Stimulated activated CD8-positive, alpha-beta memory T cell treated with anti-CD3 and anti-CD28 coated beads, Interleukin-12 subunit alpha, Interleukin-12 subunit beta, amount 100 ng/mL, for 24 hours (primary cell): ENCODE results near the gene OR2T4.

Experiments used
- DNase-seq: peaks from one replicate; pipeline ENCODE4 v3.0.0-alpha.2; 2020; ENCODE audit errors: extremely low read depth

The OR2T4 gene, protein sequence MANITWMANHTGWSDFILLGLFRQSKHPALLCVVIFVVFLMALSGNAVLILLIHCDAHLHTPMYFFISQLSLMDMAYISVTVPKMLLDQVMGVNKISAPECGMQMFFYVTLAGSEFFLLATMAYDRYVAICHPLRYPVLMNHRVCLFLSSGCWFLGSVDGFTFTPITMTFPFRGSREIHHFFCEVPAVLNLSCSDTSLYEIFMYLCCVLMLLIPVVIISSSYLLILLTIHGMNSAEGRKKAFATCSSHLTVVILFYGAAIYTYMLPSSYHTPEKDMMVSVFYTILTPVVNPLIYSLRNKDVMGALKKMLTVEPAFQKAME

DNA sequence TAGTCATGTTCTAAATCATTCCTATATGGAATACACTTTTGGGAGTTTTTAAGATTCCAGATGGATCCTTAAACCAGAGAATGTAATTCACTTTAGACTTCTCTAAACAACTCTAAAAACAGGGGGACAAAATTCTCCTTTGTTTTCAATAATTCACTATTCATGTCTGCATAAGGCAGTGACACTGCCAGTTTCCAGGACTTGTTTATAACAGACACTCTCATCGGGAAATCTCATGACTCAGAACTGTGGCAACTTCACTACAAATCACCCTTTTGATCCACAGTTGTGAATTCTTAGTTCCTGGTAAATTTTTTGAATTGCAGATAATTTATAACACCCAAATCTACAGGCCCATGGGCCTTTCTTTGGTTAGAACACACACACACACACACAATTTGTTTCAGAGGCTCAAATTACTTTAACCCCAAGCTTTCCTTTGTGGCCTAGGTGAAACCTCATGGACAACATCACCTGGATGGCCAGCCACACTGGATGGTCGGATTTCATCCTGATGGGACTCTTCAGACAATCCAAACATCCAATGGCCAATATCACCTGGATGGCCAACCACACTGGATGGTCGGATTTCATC, at the start of gene OR2T4:
Gene OR2T4, plus strand, starts transcription at position 545 of the 595 bp plus-strand sequence. Its CDS starts 0 bp downstream, at position 545.
- DNase-seq, result no peak

DNA sequence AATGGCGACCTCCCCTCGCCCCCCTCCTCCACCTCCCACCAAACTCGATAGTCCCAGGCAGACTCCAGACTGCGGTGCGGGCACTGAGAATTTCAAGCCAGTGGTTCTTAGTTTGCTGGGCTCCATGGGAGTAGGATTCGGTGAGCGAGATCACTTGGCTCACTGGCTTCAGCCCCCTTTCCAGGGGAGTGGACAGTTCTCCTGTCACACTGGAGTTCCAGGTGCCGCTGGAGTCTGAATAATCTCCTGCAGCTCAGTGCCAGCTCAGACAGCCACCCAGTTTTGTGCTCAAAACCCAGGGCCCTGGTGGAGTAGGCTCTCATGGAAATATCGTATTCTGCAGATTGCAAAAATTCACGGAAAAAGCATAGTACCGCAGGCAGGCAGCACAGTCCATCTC, 44.7 kb upstream of the OR2T4 start:
- no peak for DNase-seq

DNA sequence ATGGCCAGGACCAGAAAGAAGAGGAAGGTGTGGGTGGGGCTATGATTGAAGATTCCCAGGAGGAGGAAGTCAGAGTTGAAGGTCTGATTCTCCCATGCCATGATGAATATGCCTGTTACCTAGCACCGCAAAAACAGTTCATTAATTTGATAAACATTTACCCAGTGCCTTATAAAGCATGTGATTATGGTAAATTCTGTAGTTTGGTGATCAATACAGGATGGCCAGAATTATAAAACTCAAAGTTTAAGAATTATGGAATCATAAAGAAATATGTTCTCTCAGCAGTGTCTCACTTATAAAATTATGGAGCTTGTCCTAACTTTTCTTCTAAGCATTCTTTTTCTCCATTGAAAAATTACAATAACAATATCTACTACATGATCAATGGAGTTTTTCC, 37.0 kb upstream of the OR2T4 start, which contains the start of gene OR2M7:
Gene OR2M7, minus strand, starts transcription at position 101 of the 400 bp plus-strand sequence. Its CDS starts 0 bp downstream, at position 101.
- DNase-seq, result no peak

DNA sequence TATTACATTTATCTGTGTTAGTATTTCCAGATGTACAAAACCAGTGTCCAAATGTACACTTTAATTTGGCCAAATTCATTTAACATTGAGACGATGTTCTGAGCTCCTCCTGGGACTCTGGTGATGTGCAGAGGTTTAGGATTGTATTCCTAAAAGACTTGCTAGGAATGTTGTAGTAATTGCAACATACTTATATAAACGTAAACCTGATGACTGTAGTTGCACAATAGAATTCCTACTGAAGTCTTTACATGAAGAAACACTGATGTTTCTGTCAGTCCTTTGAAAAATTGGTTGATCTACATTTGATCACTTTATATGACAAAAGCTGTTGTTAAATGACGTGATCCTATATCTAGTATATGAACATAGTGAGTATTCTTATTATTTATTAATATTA, 18.0 kb upstream of the OR2T4 start:
- DNase-seq, result no peak

DNA sequence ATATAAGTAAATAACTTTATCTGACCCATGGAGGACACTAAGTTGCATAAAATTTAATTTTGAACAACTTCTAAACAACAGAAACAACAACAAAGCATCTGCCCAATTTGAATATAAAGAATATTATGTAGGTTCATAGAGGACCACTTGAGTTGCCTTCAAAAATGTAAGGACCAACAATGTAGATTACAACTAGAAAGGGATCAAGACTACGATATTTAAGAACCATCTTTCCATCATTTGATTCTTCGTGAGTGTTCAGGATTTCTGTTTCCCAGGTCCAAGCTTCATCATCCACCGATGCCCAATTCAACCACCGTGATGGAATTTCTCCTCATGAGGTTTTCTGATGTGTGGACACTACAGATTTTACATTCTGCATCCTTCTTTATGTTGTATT, 13.0 kb upstream of the OR2T4 start, which contains the start of gene OR14C36:
Gene OR14C36, plus strand, starts transcription at position 301 of the 400 bp plus-strand sequence. Its CDS starts 0 bp downstream, at position 301.
- no peak for DNase-seq

DNA sequence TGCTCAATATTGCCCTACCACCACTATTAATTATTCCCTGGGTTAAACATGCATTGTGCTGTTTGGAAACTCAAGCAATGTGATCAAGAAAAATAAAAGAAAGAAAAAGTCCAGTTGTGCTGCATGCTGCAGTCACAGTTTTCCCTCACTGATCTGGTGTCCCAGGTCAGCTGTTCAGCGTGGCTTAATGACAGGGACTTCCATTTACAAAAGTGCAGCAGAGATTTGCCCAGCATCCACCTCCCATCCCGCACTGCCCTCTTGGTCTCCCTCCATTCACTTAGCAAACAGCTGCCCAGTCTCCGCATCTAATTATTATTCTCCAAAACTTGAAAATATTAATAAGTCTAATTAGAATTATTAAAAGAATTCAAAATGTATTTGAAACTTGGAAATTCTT, 2.0 kb upstream of the OR2T4 start:
- DNase-seq, result no peak

DNA sequence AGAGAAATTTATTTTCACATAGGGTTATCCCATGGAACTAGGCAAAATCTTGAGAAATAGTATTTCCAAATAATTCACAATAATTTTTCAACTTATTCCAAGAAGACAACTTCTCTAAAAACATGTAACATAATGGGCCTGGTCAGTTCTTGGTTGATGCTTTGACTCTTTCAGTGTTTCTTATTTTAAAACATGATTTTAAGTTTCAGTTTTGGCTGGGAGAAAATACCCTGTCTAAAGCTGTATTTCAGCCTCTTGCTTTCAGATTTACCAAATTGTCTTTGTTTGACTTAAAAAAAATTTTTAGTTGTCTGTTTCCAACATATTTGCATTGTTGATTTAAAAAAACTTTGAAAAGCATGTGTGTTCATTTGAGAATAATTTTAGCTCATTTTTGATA, 5.1 kb downstream of the OR2T4 start:
- no peak for DNase-seq

DNA sequence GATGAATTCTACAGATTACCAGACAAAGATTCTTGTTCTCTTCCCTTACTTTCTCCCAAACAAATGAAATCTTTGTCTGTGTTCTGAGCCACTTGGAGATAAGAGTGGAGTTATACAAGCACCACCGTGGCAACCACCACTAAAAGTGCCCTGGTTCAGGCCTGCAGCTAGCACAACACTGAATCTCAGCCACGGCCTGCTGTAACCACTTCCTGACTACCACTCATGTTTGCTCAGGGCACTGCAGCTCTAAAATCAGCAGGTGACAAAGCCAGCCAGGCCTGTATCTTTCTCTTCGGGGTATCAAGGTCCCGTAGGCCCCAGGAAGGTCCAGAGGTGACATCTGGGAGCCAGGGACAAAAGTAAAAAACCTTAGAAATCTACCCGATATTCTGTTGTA, 10.9 kb downstream of the OR2T4 start:
- DNase-seq, result no peak

DNA sequence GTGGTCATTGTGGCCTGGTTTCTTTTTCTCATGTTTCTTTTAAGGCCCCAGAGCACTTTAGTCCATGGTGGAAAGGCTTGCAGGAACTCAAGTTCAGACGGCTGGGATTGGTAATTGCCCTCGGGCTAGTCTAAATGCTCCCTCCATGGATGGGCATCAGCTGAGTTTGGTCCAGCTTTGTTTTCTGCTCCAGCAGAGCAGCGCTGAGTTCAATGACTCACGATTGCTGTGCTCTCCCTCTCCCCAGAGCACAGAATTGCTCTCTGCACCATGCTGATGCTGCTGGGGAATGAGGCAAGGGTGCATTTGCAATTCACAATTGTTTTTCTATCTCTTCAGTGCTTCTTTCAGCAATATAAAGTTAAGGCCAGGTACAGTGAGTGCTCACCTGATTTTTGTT, 12.3 kb downstream of the OR2T4 start:
- DNase-seq, result no peak

DNA sequence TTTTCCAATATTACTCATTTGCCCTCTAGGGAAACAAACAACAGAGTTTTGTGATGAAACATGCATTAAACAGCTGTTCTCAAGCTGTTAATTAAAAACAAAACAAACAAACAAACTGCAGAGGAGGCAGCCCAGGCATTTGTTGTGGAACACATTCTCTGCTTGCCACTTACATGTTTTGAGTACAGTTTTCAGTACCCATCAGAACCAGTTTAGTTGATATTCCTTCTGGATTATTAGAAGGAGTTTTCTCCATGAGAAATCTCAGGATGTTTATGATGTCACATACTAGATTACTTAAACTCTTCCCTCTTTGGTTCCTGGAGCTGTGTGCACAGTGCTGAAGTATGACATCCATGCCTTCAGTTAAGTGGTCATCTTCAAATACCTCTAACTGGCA, 14.0 kb downstream of the OR2T4 start, which contains the start of gene OR2T6:
Gene OR2T6, plus strand, starts transcription at position 301 of the 400 bp plus-strand sequence. CDS start 11,863 bp downstream, outside the sequence.
- DNase-seq, result no peak

DNA sequence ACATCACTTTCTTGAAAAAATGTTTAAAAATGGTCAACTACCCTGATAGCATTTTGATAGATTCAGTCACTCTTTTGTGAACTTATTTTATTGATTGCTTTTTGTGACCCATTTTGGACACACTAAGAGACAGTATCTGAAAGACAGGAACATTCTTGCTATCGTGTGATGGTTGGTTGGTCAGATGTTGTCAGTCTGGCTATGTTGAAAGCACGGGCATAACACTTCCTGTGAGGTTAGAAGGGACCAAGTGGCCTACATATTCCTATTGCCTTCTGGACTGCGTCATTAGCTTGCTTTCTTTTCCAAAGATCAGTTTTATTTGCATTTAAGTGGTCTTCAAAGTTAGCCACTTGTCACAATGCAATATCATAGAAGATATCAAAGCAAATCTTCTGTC, 15.5 kb downstream of the OR2T4 start:
- no peak for DNase-seq

DNA sequence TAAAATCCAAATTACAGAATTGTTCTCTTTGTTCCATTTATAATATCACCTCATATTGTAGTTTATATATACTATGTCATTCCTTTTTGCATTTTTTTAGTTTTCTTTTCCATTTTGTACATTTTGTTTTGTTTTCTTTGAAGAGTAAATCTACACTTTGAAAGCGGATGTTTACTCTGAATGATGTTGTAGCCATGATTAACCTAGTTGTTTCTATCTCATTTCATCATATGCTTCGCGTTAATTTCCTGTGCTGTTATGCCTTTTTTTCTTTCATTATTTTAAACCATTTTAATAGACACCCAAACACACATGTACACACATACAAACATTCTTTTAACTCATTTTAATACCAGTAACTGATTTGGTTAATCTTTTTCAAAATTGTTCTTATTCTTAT, 19.4 kb downstream of the OR2T4 start:
- no peak for DNase-seq

DNA sequence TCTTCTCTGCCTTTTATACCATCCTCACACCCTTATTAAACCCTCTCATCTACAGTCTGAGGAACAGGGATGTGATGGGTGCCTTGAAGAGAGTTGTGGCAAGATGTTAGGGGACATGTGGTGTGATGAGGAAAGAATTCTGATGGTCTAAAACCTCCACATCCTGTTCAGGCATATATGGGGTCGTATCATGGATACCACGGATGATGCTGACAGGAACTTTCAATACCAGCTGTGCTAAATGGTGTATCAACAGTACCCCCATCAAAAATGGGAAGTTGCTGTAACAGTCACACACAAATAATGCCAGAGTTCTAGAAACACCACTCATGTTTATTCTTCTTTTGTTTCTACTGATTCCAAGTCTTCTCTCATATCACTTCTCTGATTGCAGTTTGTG, 27.0 kb downstream of the OR2T4 start:
- no peak for DNase-seq

DNA sequence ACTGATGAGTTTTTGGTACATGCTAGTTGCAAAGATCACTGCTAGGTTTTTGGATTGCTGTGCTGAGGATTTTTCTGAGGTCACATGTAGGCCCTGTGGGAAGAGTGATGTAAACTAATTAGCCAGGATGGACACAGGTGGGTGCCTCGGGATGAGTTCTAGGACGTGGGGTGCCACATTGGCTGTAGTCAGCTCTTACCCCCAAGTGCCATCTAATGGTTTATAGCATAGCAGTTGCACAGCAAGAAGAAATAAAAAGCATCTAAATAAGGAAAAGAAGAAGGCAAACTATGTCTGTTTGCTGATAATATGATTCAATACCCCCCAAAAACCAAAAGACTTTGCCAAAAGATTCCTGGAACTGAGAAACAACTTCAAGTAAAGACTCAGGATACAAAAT, 31.6 kb downstream of the OR2T4 start:
- DNase-seq, result no peak

DNA sequence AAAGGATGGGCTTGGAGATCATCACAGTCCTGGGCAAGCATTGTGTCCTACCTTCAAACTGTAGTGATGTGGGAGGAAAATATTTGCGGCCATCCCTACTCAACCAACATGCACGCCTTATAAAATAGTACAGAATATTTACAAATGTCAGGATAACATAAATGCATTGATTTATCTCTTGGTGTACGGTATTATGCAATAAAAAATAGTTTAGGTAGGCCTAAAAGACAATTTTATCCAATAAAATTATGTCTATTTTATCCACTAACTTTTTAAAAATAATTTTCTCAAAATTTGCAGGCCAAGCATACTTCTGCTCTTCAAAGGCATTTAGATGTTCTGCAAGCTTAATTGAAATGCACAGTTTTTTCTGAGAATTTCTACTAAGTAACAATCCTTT, 41.3 kb downstream of the OR2T4 start, which contains the start of gene OR2T1:
Gene OR2T1, plus strand, starts transcription at position 301 of the 400 bp plus-strand sequence. CDS start 3,100 bp downstream, outside the sequence.
- DNase-seq, result no peak

DNA sequence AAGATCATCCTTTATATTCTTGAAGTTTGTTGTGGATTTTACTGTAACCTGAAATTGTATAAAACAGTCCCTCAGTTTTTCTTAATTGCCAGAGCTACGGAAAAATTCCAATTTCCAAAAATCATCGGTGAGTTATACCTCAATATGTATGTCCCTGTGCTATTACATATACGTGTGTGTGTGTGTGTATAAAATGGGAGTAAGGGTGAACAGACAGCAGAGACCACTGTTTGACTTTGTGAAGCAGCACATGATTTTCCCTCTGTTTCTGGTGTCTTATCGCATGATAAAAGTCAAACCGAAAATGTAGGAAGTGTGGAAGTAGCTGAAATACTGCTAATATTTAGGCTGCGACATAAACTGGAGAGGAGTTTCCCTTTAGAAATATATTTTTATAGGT, 42.6 kb downstream of the OR2T4 start:
- DNase-seq, result no peak

DNA sequence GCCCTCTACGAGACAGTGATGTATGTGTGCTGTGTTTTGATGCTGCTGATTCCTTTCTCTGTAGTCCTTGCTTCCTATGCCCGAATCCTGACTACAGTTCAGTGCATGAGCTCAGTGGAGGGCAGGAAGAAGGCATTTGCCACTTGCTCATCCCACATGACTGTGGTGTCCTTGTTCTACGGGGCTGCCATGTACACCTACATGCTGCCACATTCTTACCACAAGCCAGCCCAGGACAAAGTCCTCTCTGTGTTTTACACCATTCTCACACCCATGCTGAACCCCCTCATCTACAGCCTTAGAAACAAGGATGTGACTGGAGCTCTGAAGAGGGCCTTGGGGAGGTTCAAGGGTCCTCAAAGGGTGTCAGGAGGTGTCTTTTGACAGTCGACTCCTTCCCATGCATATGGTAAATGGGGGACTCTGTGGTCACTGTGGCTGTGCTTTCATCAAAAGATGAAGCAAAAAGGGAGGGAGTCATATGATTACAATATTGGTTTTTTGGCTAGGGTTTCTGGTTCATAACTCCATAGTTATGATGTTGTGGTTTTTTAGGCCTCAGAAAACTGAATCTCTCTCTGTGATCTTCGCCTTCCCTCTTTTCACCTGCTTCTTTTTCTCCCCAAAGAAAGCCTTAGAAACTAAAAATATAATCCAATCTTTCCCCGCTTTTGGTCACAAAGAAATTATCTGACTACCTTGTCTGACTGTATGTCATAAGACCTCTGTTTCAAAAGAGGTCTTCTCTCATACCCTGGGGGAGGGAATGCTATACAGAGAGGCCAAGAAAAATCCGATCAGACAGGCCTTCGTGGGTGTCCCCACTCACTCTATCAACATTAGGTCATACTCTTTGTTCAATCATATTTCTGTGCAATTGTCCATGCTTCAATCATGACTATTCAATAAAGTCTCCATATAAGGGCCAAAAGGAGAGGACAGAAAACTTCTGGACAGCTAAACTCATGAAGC, 45.5 kb downstream of the OR2T4 start:
- no peak for DNase-seq
